OCI-LY3 (cell line): ENCODE results near the gene CNTNAP2.
"Not testable (repeated sequence)": the region's sequence is repeated elsewhere in the genome, so short reads cannot be mapped to it uniquely, and the experiment has no call there.

Experiments used
- CTCF ChIP-seq: fragments of 200-600, 300-600 bp; sonication (generic); IDR thresholded peaks from 2 replicates; pipeline ENCODE4 v1.5.1; 2014; ENCODE audit warnings: antibody characterized with exemption, low read length, low read depth
- EZH2phosphoT487 ChIP-seq: fragments of 200-600 bp; shearing (Covaris generic); IDR thresholded peaks from 2 replicates; pipeline ENCODE4 v1.6.1; 2018; ENCODE audit warnings: antibody characterized with exemption, mixed run types, low read depth

GRCh38 chr7:148331456-148331855, 2214.9 kb downstream of the CNTNAP2 start:
- TF ChIP-seq CTCF, EZH2phosphoT487: not testable (repeated sequence)
